Fibroblast of skin of right biceps (primary cell): ENCODE results near the gene LIM2.

Experiments used
- DNase-seq: peaks from one replicate; pipeline ENCODE4 v3.0.0-alpha.2; 2013

LIM2 gene

DNA sequence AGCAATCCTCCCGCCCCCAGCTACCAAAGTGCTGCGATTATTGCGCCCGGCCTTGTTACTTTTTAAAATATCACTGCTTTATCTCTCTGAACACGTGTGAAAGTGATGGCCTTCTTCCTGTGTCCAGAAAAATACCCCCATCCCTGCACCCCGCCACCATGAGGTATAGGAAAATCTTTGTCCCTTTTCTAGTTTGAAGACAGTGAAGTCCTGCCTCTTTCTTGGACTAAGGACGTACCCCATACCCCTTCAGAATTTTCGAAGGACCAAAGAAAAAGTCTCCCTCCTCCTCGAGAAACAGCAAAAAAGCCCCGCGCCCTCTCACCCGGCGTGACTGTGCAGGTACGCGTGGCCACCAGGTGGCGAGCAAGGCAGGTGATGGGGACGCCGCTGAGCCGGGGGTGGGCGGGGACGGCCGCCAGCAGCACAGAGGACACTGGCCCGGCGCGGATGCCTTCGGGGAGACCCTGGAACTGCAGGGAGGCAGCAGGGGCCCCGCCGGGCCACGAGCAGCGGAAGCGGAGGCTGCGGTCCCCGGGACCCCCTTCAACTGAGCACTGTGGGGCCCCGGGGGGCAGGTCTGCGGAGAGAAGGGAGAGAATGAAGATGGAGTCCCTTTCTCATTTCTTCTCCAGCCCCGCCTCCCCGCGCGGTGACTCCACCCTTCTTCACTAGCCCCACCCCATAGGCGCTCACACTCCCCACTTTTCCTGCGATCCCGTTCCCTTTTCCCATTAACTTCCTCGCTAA, 49.0 kb downstream of the LIM2 start:
- DNase-seq = peak; percentile 70

DNA sequence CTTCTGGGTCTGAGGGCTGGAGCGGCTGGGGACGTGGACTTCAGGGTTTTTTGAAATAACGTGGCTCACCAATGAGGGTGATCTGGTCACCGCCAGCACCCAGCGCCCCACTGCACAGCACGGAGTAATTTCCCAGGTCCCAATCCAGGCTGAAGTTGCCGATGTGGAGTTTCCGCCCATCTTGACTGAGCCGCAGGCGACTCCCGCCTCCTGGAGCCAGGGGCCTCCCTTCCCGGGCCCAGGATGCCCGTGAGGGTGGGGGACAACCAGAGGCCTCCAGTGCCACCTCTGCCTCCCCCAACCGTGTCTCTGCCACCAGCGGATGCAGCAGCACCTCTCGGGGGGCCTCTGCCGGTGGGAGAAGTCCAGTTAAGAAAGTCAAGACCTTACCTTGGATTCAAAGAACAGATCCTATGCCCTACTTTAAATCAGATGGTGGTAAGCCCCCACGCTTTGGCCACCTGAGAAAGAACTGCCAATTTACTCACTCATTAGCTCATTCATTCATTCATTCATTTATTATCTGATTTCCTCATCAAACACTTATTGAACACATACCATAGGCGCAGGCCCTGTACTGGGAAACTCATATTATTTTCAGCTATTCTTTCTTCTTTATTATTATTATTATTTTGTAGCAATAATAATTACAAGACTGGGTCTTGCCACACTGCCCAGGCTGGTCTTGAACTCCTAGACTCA, 49.8 kb downstream of the LIM2 start:
- DNase-seq = no peak

DNA sequence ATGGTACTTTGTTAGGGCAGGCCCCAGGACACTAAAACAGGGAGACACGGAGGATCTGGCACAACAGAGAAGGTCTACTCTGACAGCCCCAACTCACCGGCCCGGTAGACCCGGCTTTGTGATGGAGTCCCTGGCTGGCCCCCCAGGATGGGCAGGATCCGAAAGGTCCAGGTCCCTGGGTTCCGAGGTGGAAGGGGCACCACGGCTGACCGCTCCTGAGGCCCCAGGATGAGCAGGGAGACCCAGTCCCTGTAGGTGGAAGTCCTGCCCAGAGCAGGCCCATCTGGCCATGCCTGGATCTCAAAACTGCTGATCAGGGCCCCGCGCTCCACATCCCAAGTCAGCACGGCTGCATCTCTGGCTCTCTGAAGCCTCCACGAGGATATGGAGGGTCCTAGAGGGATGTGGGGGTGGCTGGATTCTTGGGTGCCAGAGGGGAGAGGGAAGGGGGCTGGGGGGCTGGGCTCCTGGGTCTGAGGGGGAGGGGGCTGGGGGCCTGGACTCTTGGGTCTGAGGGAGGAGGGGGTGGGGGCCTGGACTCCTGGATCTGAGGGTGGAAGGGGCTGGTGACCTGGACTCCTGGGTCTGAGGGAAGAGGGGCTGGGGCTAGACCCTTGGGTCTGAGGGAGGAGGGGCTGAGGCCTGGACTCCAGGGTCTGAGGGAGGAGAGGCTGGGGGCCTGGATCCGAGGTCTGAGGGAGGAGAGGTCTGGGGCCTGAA, 50.5 kb downstream of the LIM2 start:
- DNase-seq = no peak

DNA sequence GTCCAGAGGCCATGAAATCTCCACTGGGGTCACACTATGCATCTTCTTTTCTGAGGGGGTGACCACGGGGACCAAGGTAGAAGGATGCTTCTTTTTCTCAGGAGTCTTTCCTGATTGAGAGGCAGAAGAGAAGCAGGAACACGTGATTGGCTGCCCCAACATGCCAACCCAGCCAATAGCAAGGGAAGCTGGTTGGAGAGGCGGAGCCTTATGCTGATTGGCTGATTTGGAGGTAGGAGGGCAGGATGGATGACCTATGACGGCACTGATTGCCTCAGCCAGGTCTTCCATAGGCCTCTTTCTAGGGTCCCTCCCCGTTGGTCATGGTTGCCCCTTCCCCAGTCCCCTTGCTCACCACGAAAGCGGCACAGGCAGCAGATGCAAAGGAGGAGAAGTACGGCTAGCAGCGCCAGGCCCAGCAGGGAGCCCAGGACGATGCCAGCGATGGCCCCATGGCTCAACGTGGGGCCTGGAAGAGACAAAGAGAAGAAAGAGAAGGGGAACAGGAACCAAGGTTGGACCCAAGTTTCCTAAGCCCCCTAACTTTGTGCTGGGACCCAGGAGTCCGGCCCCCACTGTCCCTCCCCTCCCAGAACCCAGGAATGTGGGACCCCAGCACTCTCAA, 53.8 kb downstream of the LIM2 start:
- DNase-seq = no peak

DNA sequence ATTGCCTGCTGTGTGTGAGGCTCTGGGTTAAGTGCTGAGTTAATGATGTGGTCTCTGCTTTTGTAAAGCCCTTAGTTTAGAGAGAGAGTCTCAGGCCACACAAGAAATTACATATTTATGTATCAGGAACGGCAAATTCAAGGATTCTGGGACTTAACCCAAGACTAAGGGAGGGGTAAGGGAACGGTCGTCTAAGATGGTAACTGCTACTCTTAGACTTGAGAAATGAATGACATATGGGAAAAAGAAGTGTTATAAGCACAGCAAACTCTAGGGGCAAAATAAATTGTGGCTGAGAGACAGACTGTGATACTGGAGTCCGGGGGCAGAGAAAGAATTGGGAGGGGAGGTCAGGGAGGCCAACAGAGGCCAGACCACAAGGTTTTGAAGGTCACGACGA, 56.1 kb downstream of the LIM2 start:
- no peak for DNase-seq

DNA sequence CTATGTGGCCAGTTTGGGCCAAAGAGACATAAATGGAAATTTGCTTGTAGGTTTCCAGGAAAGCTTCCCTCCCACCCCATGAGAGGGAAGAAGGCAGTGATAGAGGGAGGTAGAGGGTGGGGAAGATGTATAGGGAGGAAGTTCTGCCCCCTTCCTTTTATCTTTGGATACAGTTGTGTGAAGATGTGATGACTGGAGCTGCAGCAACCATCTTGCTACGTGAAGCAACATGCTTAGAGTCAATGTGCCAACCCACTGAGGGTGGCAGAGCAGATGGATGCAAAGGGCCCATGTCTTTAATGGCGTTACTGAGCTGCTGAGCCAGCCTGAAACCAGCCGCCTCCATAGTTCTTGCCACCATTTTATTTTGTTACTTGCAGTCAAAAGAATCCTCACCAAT, 56.6 kb downstream of the LIM2 start:
- no peak for DNase-seq

DNA sequence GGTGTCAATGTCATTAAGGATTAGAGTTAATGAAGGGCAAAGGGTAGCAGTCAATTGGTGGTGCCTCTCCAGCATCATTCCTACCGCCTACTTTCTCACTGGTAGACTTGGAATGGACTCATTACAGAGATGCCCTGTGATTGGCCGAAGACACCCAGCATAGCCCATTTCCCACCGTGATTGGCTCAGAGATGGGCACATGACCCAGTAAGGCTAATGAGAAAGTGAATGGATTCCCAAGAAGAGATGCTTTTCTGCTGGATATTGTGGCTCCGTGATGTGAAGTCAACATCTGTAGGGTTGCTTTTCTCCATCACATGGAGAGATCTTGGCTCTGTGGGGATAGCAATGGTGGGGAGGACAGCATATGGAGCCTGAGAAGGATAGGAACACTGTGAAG, 57.4 kb downstream of the LIM2 start:
- no peak for DNase-seq
